ENCODE data around the gene JAK1.

DNA sequence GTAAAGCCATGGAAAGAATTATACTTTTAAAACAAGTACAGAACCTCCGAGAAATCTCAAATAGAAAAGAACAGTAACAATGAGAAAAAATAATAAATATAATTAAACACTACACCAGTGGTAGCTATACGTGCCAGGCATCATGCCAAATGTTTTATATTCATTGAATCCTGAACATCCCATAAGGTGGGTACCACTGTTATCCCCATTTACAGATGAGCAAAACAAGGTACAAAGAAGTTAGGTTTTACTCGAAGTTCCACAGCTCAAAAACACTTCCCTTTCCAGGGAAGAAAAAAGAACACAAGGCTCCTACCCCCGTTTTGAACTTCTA lies 33.4 kb downstream of the JAK1 start:
- TF ChIP-seq, protein P1, sequence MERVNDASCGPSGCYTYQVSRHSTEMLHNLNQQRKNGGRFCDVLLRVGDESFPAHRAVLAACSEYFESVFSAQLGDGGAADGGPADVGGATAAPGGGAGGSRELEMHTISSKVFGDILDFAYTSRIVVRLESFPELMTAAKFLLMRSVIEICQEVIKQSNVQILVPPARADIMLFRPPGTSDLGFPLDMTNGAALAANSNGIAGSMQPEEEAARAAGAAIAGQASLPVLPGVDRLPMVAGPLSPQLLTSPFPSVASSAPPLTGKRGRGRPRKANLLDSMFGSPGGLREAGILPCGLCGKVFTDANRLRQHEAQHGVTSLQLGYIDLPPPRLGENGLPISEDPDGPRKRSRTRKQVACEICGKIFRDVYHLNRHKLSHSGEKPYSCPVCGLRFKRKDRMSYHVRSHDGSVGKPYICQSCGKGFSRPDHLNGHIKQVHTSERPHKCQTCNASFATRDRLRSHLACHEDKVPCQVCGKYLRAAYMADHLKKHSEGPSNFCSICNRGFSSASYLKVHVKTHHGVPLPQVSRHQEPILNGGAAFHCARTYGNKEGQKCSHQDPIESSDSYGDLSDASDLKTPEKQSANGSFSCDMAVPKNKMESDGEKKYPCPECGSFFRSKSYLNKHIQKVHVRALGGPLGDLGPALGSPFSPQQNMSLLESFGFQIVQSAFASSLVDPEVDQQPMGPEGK (CRISPR knock-in tag; IDR thresholded peaks at IDR 0.05; ENCODE audit: borderline replicate concordance): no peak
- TF ChIP-seq TEAD4 (IDR thresholded peaks at IDR 0.05; ENCODE audit: low read length) (no peak), TEAD4 (CRISPR knock-in tag; IDR thresholded peaks at IDR 0.05; ENCODE audit: borderline replicate concordance) (no peak)
- TF ChIP-seq, protein P2, sequence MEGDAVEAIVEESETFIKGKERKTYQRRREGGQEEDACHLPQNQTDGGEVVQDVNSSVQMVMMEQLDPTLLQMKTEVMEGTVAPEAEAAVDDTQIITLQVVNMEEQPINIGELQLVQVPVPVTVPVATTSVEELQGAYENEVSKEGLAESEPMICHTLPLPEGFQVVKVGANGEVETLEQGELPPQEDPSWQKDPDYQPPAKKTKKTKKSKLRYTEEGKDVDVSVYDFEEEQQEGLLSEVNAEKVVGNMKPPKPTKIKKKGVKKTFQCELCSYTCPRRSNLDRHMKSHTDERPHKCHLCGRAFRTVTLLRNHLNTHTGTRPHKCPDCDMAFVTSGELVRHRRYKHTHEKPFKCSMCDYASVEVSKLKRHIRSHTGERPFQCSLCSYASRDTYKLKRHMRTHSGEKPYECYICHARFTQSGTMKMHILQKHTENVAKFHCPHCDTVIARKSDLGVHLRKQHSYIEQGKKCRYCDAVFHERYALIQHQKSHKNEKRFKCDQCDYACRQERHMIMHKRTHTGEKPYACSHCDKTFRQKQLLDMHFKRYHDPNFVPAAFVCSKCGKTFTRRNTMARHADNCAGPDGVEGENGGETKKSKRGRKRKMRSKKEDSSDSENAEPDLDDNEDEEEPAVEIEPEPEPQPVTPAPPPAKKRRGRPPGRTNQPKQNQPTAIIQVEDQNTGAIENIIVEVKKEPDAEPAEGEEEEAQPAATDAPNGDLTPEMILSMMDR (IDR thresholded peaks at IDR 0.05 in 2 of 3, conservative IDR thresholded peaks at IDR 0.05 in 1 of 3; ENCODE audit: insufficient read depth in 2 of 3, low read depth in 1 of 3, low read length in 3 of 3): no peak

All from K562 (cell line).